ENCODE measurements around the gene CLCN6.

DNA sequence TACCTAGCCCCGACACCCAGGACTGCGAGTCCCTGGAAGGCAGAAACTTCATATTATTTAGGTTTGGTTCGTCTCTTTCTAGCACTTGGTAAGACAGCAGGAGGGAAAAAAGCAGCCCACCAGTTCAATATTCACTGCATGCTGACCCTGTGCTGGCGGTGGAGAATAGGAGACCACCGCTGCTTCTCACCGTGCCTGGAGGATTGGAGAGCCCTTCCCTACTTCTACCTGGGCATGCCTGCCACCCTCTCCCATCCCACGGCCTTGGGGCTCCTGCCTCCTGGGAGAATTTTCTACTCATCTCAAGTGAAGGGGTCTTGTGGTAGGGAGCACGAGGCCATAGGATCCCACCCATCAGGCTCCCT, 5.6 kb upstream of the CLCN6 start:
- TF ChIP-seq, protein P1, sequence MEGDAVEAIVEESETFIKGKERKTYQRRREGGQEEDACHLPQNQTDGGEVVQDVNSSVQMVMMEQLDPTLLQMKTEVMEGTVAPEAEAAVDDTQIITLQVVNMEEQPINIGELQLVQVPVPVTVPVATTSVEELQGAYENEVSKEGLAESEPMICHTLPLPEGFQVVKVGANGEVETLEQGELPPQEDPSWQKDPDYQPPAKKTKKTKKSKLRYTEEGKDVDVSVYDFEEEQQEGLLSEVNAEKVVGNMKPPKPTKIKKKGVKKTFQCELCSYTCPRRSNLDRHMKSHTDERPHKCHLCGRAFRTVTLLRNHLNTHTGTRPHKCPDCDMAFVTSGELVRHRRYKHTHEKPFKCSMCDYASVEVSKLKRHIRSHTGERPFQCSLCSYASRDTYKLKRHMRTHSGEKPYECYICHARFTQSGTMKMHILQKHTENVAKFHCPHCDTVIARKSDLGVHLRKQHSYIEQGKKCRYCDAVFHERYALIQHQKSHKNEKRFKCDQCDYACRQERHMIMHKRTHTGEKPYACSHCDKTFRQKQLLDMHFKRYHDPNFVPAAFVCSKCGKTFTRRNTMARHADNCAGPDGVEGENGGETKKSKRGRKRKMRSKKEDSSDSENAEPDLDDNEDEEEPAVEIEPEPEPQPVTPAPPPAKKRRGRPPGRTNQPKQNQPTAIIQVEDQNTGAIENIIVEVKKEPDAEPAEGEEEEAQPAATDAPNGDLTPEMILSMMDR (CRISPR knock-in tag; IDR thresholded peaks at IDR 0.05): no peak
- TF ChIP-seq GATAD2A (CRISPR knock-in tag; IDR thresholded peaks at IDR 0.05): no peak

Data from HepG2 (cell line).